ENCODE data around the gene RGL1. TPM values are rescaled to one million over a fixed set of nuclear protein-coding genes. Genes with fewer than 3 reads are reported as not detected.

RGL1 gene
- total and polyA plus RNA-seq, 2 donors (not counting 1 experiment from before 2014, with no cell fraction given): 16.2 to 21.4 TPM

GRCh38 chr1:183962903-183963302, 158.0 kb downstream of the RGL1 start:
- no peak overlapping the region for H3K4me2 ChIP-seq (ENCODE audit: extremely low read depth, insufficient read depth, low read length)
- H3K4me3 ChIP-seq (replicated peaks in 1 of 4; ENCODE audit: control extremely low read depth in 1 of 4, insufficient read depth in 1 of 4, low read depth in 3 of 4, low read length in 4 of 4): no peak overlapping the region
- H4K20me1 ChIP-seq (ENCODE audit: control insufficient read depth, extremely low read depth, insufficient read depth, low read length): no peaks in the 10 kb centered on the region
- H3K9me3 ChIP-seq (ENCODE audit: control insufficient read depth, insufficient read depth, low read depth, low read length): no peaks in the 10 kb centered on the region
- no peaks in the 10 kb centered on the region for H3K4me1 ChIP-seq (ENCODE audit: control insufficient read depth, extremely low read depth, insufficient read depth, low read length)
- H3K36me3 ChIP-seq (ENCODE audit: control insufficient read depth, insufficient read depth, low read length): peaks cover 1% of the 10 kb centered on the region
- H3K27me3 ChIP-seq (ENCODE audit: control insufficient read depth, insufficient read depth, low read length): no peaks in the 10 kb centered on the region
- no peak overlapping the region for H2AFZ ChIP-seq (ENCODE audit: low read length)
- H3K79me2 ChIP-seq (ENCODE audit: control insufficient read depth, insufficient read depth, low read length): no peaks in the 10 kb centered on the region
- no peak overlapping the region for H3K27ac ChIP-seq (ENCODE audit: insufficient read depth, low read length)
- no peak for TF ChIP-seq CTCF (conservative IDR thresholded peaks at IDR 0.05 in 1 of 2, IDR thresholded peaks at IDR 0.05 in 1 of 2; ENCODE audit: low read depth in 1 of 2, low read length in 2 of 2)
- no peak for TF ChIP-seq EZH2 (IDR thresholded peaks at IDR 0.05; ENCODE audit: low read length, missing control alignments)
- no peak for DNase-seq (ENCODE audit: low read depth in 2 of 2)
- no peak overlapping the region for H3K9ac ChIP-seq (ENCODE audit: insufficient read depth, low read length)

- H3K36me3 ChIP-seq (ENCODE audit: control insufficient read depth, insufficient read depth, low read length): peaks cover 1% of the 10 kb centered on the region
Measured at GRCh38 chr1:183965726-183966125, 160.8 kb downstream of the RGL1 start.

GRCh38 chr1:183966487-183966886, 161.6 kb downstream of the RGL1 start:
- H3K27me3 ChIP-seq (ENCODE audit: control insufficient read depth, insufficient read depth, low read length): no peaks in the 10 kb centered on the region
- no peaks in the 10 kb centered on the region for H3K9me3 ChIP-seq (ENCODE audit: control insufficient read depth, insufficient read depth, low read depth, low read length)
- no peaks in the 10 kb centered on the region for H3K4me1 ChIP-seq (ENCODE audit: control insufficient read depth, extremely low read depth, insufficient read depth, low read length)
- no peaks in the 10 kb centered on the region for H4K20me1 ChIP-seq (ENCODE audit: control insufficient read depth, extremely low read depth, insufficient read depth, low read length)
- H3K27ac ChIP-seq (ENCODE audit: insufficient read depth, low read length): no peak overlapping the region
- no peak overlapping the region for H3K4me2 ChIP-seq (ENCODE audit: extremely low read depth, insufficient read depth, low read length)
- peaks cover 1% of the 10 kb centered on the region for H3K36me3 ChIP-seq (ENCODE audit: control insufficient read depth, insufficient read depth, low read length)
- DNase-seq (ENCODE audit: low read depth in 2 of 2): no peak
- no peak overlapping the region for H3K4me3 ChIP-seq (replicated peaks in 1 of 4; ENCODE audit: control extremely low read depth in 1 of 4, insufficient read depth in 1 of 4, low read depth in 3 of 4, low read length in 4 of 4)
- no peak overlapping the region for H3K9ac ChIP-seq (ENCODE audit: insufficient read depth, low read length)
- no peaks in the 10 kb centered on the region for H3K79me2 ChIP-seq (ENCODE audit: control insufficient read depth, insufficient read depth, low read length)
- no peak overlapping the region for H2AFZ ChIP-seq (ENCODE audit: low read length)
- TF ChIP-seq CTCF (conservative IDR thresholded peaks at IDR 0.05 in 1 of 2, IDR thresholded peaks at IDR 0.05 in 1 of 2; ENCODE audit: low read depth in 1 of 2, low read length in 2 of 2) (no peak), EZH2 (IDR thresholded peaks at IDR 0.05; ENCODE audit: low read length, missing control alignments) (no peak)

More at GRCh38 chr1:183965726-183966125, 160.8 kb downstream of the RGL1 start:
- no peaks in the 10 kb centered on the region for H3K27me3 ChIP-seq (ENCODE audit: control insufficient read depth, insufficient read depth, low read length)
- no peaks in the 10 kb centered on the region for H3K79me2 ChIP-seq (ENCODE audit: control insufficient read depth, insufficient read depth, low read length)
- no peak overlapping the region for H3K27ac ChIP-seq (ENCODE audit: insufficient read depth, low read length)
- TF ChIP-seq EZH2 (IDR thresholded peaks at IDR 0.05; ENCODE audit: low read length, missing control alignments) (no peak), CTCF (conservative IDR thresholded peaks at IDR 0.05 in 1 of 2, IDR thresholded peaks at IDR 0.05 in 1 of 2; ENCODE audit: low read depth in 1 of 2, low read length in 2 of 2) (no peak)
- no peaks in the 10 kb centered on the region for H3K4me1 ChIP-seq (ENCODE audit: control insufficient read depth, extremely low read depth, insufficient read depth, low read length)
- H2AFZ ChIP-seq (ENCODE audit: low read length): no peak overlapping the region
- DNase-seq (ENCODE audit: low read depth in 2 of 2): no peak
- H3K4me2 ChIP-seq (ENCODE audit: extremely low read depth, insufficient read depth, low read length): no peak overlapping the region
- no peaks in the 10 kb centered on the region for H3K9me3 ChIP-seq (ENCODE audit: control insufficient read depth, insufficient read depth, low read depth, low read length)
- H4K20me1 ChIP-seq (ENCODE audit: control insufficient read depth, extremely low read depth, insufficient read depth, low read length): no peaks in the 10 kb centered on the region
- no peak overlapping the region for H3K9ac ChIP-seq (ENCODE audit: insufficient read depth, low read length)
- H3K4me3 ChIP-seq (replicated peaks in 1 of 4; ENCODE audit: control extremely low read depth in 1 of 4, insufficient read depth in 1 of 4, low read depth in 3 of 4, low read length in 4 of 4): no peak overlapping the region
